Testis (tissue), 2 donors: ENCODE measurements around the gene ATL1.

Experiments
- CTCF ChIP-seq, 3 experiments: fragments of 450-650 bp in 2 of 3; fragments of 200-600 bp in 1 of 3; sonication (generic) in 1 of 3; IDR thresholded peaks; one replicate each; pipeline ENCODE4 v1.5.1; 2016 to 2019; ENCODE audit warnings: antibody characterized with exemption in 3 of 3, mild to moderate bottlenecking in 2 of 3, moderate library complexity in 1 of 3
- POLR2A ChIP-seq: fragments of 450-650 bp; IDR thresholded peaks from one replicate; pipeline ENCODE4 v1.6.1; 2017; ENCODE audit warnings: antibody characterized with exemption, mild to moderate bottlenecking, moderate library complexity

DNA sequence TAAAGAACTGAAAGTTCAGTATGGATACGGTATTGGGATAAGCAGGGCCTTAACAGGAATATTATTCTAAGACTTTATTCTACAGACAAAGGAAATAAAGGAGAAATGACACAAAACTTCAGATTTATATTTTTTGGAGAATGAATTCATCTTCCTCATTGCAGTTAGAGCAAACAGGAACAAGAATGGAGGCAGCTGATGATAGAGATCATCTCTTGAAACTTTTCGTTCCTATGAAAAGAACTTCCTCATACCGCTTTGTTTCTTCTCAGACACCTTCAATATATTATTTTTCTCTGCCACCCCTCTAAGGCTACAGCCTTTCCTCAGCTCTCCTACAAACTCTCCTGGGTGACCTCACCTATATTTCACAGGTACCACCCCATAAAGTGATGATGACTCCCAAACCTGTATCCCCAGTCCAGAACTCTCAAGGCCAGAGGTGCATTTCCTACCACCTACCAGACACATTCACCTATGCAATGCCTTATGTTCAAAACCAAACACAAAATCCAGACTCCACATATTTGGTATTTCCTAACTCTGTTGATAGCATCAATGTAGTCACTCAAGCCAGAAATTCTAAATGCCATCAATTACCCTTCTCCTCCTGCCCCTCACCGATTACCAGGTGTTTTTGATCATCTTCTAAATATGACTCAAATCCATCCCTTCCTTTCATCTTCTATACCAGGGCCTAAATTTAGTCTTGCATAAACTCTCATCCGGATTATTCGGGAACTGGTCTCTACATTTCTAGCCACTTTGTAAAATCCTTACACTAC lies 35.0 kb upstream of the ATL1 start:
- TF ChIP-seq CTCF (IDR thresholded peaks at IDR 0.05) (no peak), POLR2A (no peak)
